Smooth muscle cell (in vitro differentiated cells): ENCODE results near the gene ADGB. TPM values are rescaled to one million over a fixed set of nuclear protein-coding genes. Genes with fewer than 3 reads are reported as not detected.
A peak's percentile ranks its signal among the peaks of the same experiment; 100 is the strongest.

Source experiments
- DNase-seq: peaks from one replicate; lab custom pipeline; 2025; ENCODE audit not compliant: unreplicated experiment; lab: John Stamatoyannopoulos, UW
- H2AFZ ChIP-seq: fragments of 200-600 bp; sonication (generic); 2 replicates; pipeline ENCODE4 v1.6.0; 2016; ENCODE audit warnings: antibody characterized with exemption, low read depth, mild to moderate bottlenecking
- H3F3A ChIP-seq: fragments of 200-600 bp; sonication (generic); 2 replicates; pipeline ENCODE4 v1.6.0; 2017; ENCODE audit warnings: antibody characterized with exemption, low read depth
- H3K27ac ChIP-seq: fragments of 200-600 bp; sonication (generic); 2 replicates; pipeline ENCODE4 v1.5.1; 2016; ENCODE audit warnings: low read depth, mild to moderate bottlenecking
- H3K27me3 ChIP-seq: fragments of 200-600 bp; sonication (generic); 2 replicates; pipeline ENCODE4 v1.6.1; 2016; ENCODE audit warnings: low read depth, mild to moderate bottlenecking
- H3K36me3 ChIP-seq: fragments of 200-600 bp; sonication (generic); 2 replicates; pipeline ENCODE4 v1.5.1; 2016; ENCODE audit warnings: low read depth
- H3K4me1 ChIP-seq: fragments of 200-600 bp; sonication (generic); 2 replicates; pipeline ENCODE4 v1.5.1; 2016; ENCODE audit warnings: low read depth
- H3K4me2 ChIP-seq: fragments of 200-600 bp; sonication (generic); 2 replicates; pipeline ENCODE4 v1.6.0; 2016; ENCODE audit warnings: mild to moderate bottlenecking
- H3K4me3 ChIP-seq: fragments of 200-600 bp; sonication (generic); 2 replicates; pipeline ENCODE4 v1.5.1; 2016; ENCODE audit warnings: mild to moderate bottlenecking
- H3K79me2 ChIP-seq: fragments of 200-600 bp; sonication (generic); 2 replicates; pipeline ENCODE4 v1.6.0; 2016; ENCODE audit warnings: low read depth, mild to moderate bottlenecking
- H3K9ac ChIP-seq: fragments of 200-600 bp; sonication (generic); 2 replicates; pipeline ENCODE4 v1.6.0; 2016; ENCODE audit warnings: low read depth
- H3K9me3 ChIP-seq: fragments of 200-600 bp; sonication (generic); replicated peaks from 2 replicates; pipeline ENCODE4 v1.5.1; 2016; ENCODE audit warnings: low read depth
- H4K20me1 ChIP-seq: fragments of 200-600 bp; sonication (generic); 2 replicates; pipeline ENCODE4 v1.6.0; 2016; ENCODE audit warnings: low read depth
- CTCF ChIP-seq: fragments of 200-600 bp; sonication (generic); IDR thresholded peaks from 2 replicates; pipeline ENCODE4 v1.5.1; 2017; ENCODE audit warnings: borderline replicate concordance, mild to moderate bottlenecking, antibody characterized with exemption; ENCODE audit not compliant: insufficient read depth, poor library complexity, severe bottlenecking
- WGBS: methylation state at CpG from one replicate; pipeline ENCODE4 v1.1.7; 2016; ENCODE audit warnings: low lambda C conversion rate; 5-methylcytosine and 5-hydroxymethylcytosine counted together
- polyA plus RNA-seq: library from polyadenylated mRNA; unstranded; fragments of >200 nt; fragmentation: Nextera tagmentation; extraction: Ambion mirVana; gene quantifications from 2 replicates; pipeline ENCODE4 v1.2.1, GENCODE V29; 2016
- small RNA-seq: library from RNA; depleted of rRNA; stranded (forward); fragments of <200 nt; gene quantifications from one replicate; pipeline ENCODE3, GENCODE V24; 2014
- total RNA-seq: library from RNA; depleted of rRNA; stranded (reverse); fragments of >200 nt; gene quantifications from 2 replicates; pipeline ENCODE4 v1.2.3, GENCODE V29; 2014

Gene ADGB
- total and polyA plus RNA-seq, 2 experiments from 2014 or later: 1.1 to 3.1 TPM

- Histone ChIP-seq H2AFZ (no peak overlapping the region), H3K27ac (no peak overlapping the region), H3K4me3 (no peak overlapping the region), H3K4me2 (no peak overlapping the region), H3K9ac (no peak overlapping the region), H3K27me3 (no peaks in the 10 kb centered on the region), H3F3A (no peaks in the 10 kb centered on the region), H3K4me1 (peaks cover 11% of the 10 kb centered on the region), H3K79me2 (no peaks in the 10 kb centered on the region), H3K36me3 (no peaks in the 10 kb centered on the region), H4K20me1 (no peaks in the 10 kb centered on the region), H3K9me3 (no peaks in the 10 kb centered on the region)
- DNase-seq: no peak
- WGBS: 95% methylated on average over 4 of the region's 4 CpGs
- TF ChIP-seq CTCF: no peak
Observed at GRCh38 chr6:146862508-146862919, 263.7 kb downstream of the ADGB start.

DNA sequence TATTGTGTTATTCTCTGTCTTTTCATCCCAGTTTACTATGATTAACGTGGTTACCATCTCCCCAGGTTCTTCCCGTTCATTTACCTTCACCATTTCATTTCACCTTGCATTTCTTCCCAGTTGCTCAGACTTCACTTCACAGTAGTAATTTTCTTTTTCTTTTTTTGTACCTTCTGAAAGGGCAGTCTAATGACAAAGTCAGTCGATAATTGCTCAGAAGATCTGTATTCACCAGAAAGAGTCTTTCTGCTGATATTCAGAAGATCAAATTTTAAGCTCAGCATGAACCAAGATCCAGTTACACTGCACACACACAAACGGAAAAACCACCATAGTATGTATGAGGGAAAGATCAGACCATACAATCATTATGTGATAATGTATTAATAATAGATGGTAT lies 265.5 kb downstream of the ADGB start:
- no peaks in the 10 kb centered on the region for H3K27me3 ChIP-seq
- no peak overlapping the region for H3K9ac ChIP-seq
- H2AFZ ChIP-seq: peak overlapping the region; percentile 1
- no peaks in the 10 kb centered on the region for H3K4me1 ChIP-seq
- no peak overlapping the region for H3K27ac ChIP-seq
- no peak overlapping the region for H3K4me2 ChIP-seq
- no peaks in the 10 kb centered on the region for H3F3A ChIP-seq
- H3K9me3 ChIP-seq: no peaks in the 10 kb centered on the region
- no peak for DNase-seq
- H4K20me1 ChIP-seq: no peaks in the 10 kb centered on the region
- 81% methylated on average over 4 of the region's 4 CpGs for WGBS
- no peak for TF ChIP-seq CTCF
- no peaks in the 10 kb centered on the region for H3K79me2 ChIP-seq
- H3K36me3 ChIP-seq: no peaks in the 10 kb centered on the region
- H3K4me3 ChIP-seq: no peak overlapping the region

DNA sequence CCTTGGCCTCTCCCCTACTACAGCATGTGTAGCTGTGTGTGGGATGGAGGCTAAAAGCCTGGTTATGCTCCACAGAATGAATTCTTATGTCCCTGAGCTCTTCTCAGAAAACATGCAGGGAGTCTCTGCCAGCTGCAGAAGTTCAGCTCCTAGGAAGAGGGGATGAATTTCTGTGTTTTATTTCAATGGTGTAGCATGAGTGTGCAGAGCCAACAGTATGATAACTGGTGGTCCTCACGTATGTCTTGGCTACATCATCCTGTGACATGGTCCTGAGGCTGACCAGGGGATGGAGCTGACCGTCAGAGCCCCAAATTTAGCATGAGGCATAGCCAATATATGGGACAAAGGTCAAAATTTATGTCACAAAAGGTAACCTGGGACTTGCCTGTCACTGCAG lies 266.1 kb downstream of the ADGB start:
- 90% methylated on average over 2 of the region's 2 CpGs for WGBS
- TF ChIP-seq CTCF: no peak
- no peaks in the 10 kb centered on the region for H4K20me1 ChIP-seq
- H3K36me3 ChIP-seq: no peaks in the 10 kb centered on the region
- H3F3A ChIP-seq: no peaks in the 10 kb centered on the region
- H2AFZ ChIP-seq: peak overlapping the region; percentile 1
- H3K4me1 ChIP-seq: no peaks in the 10 kb centered on the region
- H3K4me3 ChIP-seq: no peak overlapping the region
- H3K9me3 ChIP-seq: no peaks in the 10 kb centered on the region
- H3K4me2 ChIP-seq: no peak overlapping the region
- H3K27ac ChIP-seq: no peak overlapping the region
- no peak for DNase-seq
- H3K9ac ChIP-seq: no peak overlapping the region
- no peaks in the 10 kb centered on the region for H3K27me3 ChIP-seq
- H3K79me2 ChIP-seq: no peaks in the 10 kb centered on the region

Small RNA genes lying within 50 kb of the gene (small RNA-seq; reads per million reads assigned to genes)
- gene RNU6-906P: not detected

Other genes with a start within 250 kb of the ADGB start
- gene RAB32, start 55.1 kb upstream of the ADGB start, total RNA-seq: 154 and 161 TPM in 2 replicates
- 226 and 316 TPM in 2 replicates for gene RAB32, start 55.1 kb upstream of the ADGB start, polyA plus RNA-seq